A549 (cell line): ENCODE measurements around the gene WDFY2. TPM values are rescaled to one million over a fixed set of nuclear protein-coding genes. Genes with fewer than 3 reads are reported as not detected.

Experiments
- ATAC-seq, 2 experiments: fragments of 200-7000 bp in 1 of 2; fragments of >200 bp in 1 of 2; cut with Nextera tagmentation in 1 of 2; cut with Tn5 transposase in 1 of 2; 3 replicates each; pipeline versions ENCODE4 v1.8.0 to v1.9.1; 2018 to 2020; ENCODE audit warnings: mild to moderate bottlenecking in 1 of 2, moderate library complexity in 1 of 2
- CTCF ChIA-PET: fragments of 300-600 bp; sonication (Branson Sonifier 250); formaldehyde crosslinking; extraction: SDS; loops from one replicate; lab custom pipeline; 2021; ENCODE audit warnings: antibody characterized with exemption, inconsistent platforms; lab: Yijun Ruan, JAX
- POLR2A ChIA-PET: fragments of 350-600 bp; formaldehyde crosslinking; extraction: SDS; loops from one replicate; lab custom pipeline; 2021; ENCODE audit warnings: antibody characterized with exemption, inconsistent platforms; lab: Yijun Ruan, JAX
- DNase-seq, 2 experiments: peaks; one replicate each; pipeline versions ENCODE4 v3.0.0 to v3.0.0-alpha.2; 2011 to 2016; ENCODE audit warnings: low read depth in 1 of 2, low spot score in 1 of 2
- FAIRE-seq: peaks from 2 replicates; lab custom pipeline; 2011; peaks lifted over from hg19 to GRCh38; lab: Jason Lieb, UNC
- H3K27ac ChIP-seq, 2 experiments: fragments of >200 bp; sonication (Bioruptor Twin); formaldehyde crosslinking; 3 replicates each; pipeline ENCODE4 v1.5.1; 2016 to 2017
- H3K4me1 ChIP-seq: fragments of >200 bp; sonication (Bioruptor Twin); formaldehyde crosslinking; 3 replicates; pipeline ENCODE4 v1.6.1; 2016
- H3K4me2 ChIP-seq: fragments of >200 bp; sonication (Bioruptor Twin); formaldehyde crosslinking; 3 replicates; pipeline ENCODE4 v1.6.1; 2016
- H3K4me3 ChIP-seq: fragments of >200 bp; sonication (Bioruptor Twin); formaldehyde crosslinking; 3 replicates; pipeline ENCODE4 v1.5.1; 2016
- H3K9me3 ChIP-seq: fragments of >200 bp; sonication (Bioruptor Twin); formaldehyde crosslinking; 3 replicates; pipeline ENCODE4 v1.6.1; 2016
- ATOH8 ChIP-seq: fragments of 250-450 bp; sonication (Bioruptor Pico); IDR thresholded peaks from 2 replicates; pipeline ENCODE4 v1.5.0; 2020; ENCODE audit warnings: low read depth, mild to moderate bottlenecking, moderate library complexity
- BCL3 ChIP-seq: fragments of >200 bp; sonication (Bioruptor Twin); formaldehyde crosslinking; IDR thresholded peaks from 3 replicates; pipeline ENCODE4 v1.6.1; 2016
- CBX2 ChIP-seq: fragments of 200-600 bp; sonication (generic); IDR thresholded peaks from 2 replicates; pipeline ENCODE4 v1.6.1; 2016; ENCODE audit warnings: low read depth, mild to moderate bottlenecking, borderline replicate concordance
- CBX8 ChIP-seq: fragments of 200-600 bp; sonication (generic); IDR thresholded peaks from 2 replicates; pipeline ENCODE4 v1.6.1; 2016
- CHD2 ChIP-seq: fragments of 150-350 bp; IDR thresholded peaks from 2 replicates; pipeline ENCODE4 v1.6.1; 2014; ENCODE audit warnings: low read length; ENCODE audit not compliant: partially characterized antibody
- EHMT2 ChIP-seq: fragments of 200-600 bp; sonication (generic); IDR thresholded peaks from 2 replicates; pipeline ENCODE4 v1.6.1; 2016; ENCODE audit warnings: antibody characterized with exemption, low read depth, mild to moderate bottlenecking, moderate library complexity
- EP300 ChIP-seq, 2 experiments: fragments of >200 bp; sonication (Bioruptor Twin); formaldehyde crosslinking; IDR thresholded peaks; 2 replicates in 1 of 2; 3 replicates in 1 of 2; pipeline ENCODE4 v1.6.1; 2016 to 2017
- HEYL ChIP-seq: fragments of 250-450 bp; sonication (Bioruptor Pico); IDR thresholded peaks from 2 replicates; pipeline ENCODE4 v1.8.0; 2021; ENCODE audit warnings: mild to moderate bottlenecking, moderate library complexity
- HOXB13 ChIP-seq: fragments of 250-450 bp; sonication (Bioruptor Pico); IDR thresholded peaks from 2 replicates; pipeline ENCODE4 v1.5.0; 2020; ENCODE audit warnings: low read depth, mild to moderate bottlenecking, moderate library complexity
- HOXB5 ChIP-seq: fragments of 250-450 bp; sonication (Bioruptor Pico); IDR thresholded peaks from 2 replicates; pipeline ENCODE4 v1.5.0; 2020; ENCODE audit warnings: mild to moderate bottlenecking, moderate library complexity
- JUNB ChIP-seq: fragments of >200 bp; sonication (Bioruptor Twin); formaldehyde crosslinking; IDR thresholded peaks from 2 replicates; pipeline ENCODE4 v1.6.1; 2016
- MAFK ChIP-seq: fragments of 450-650 bp; IDR thresholded peaks from 2 replicates; pipeline ENCODE4 v1.6.1; 2014; ENCODE audit not compliant: partially characterized antibody
- MAZ ChIP-seq: fragments of 150-350 bp; IDR thresholded peaks from 2 replicates; pipeline ENCODE4 v1.6.1; 2014; ENCODE audit warnings: antibody characterized with exemption, low read depth, low read length, borderline replicate concordance
- MYC ChIP-seq: IDR thresholded peaks from 2 replicates; pipeline ENCODE4 v1.6.1; 2012; ENCODE audit warnings: mild to moderate bottlenecking, inconsistent platforms, low read length, improper control_type of control experiment, borderline replicate concordance
- NFE2L2 ChIP-seq: fragments of 150-350 bp; conservative IDR thresholded peaks from 2 replicates; pipeline ENCODE4 v1.6.1; 2014; ENCODE audit warnings: low read length
- NPAS2 ChIP-seq: fragments of 250-450 bp; sonication (Bioruptor Pico); IDR thresholded peaks from 2 replicates; pipeline ENCODE4 v1.8.0; 2022; ENCODE audit warnings: mild to moderate bottlenecking, moderate library complexity, borderline replicate concordance
- NR3C1 ChIP-seq: fragments of >200 bp; sonication (Bioruptor Twin); formaldehyde crosslinking; IDR thresholded peaks from 3 replicates; pipeline ENCODE4 v1.6.1; 2017
- POLR2AphosphoS2 ChIP-seq: conservative IDR thresholded peaks from 2 replicates; pipeline ENCODE4 v1.6.1; 2012; ENCODE audit warnings: low read length, improper control_type of control experiment, inconsistent platforms
- RAD21 ChIP-seq, 2 experiments: fragments of >200 bp in 1 of 2; sonication (Bioruptor Twin) in 1 of 2; formaldehyde crosslinking in 1 of 2; IDR thresholded peaks in 1 of 2; conservative IDR thresholded peaks in 1 of 2; 2 replicates in 1 of 2; 3 replicates in 1 of 2; pipeline ENCODE4 v1.6.1; 2012 to 2018; ENCODE audit warnings: inconsistent platforms in 1 of 2
- RARB ChIP-seq: fragments of 250-450 bp; sonication (Bioruptor Pico); IDR thresholded peaks from 2 replicates; pipeline ENCODE4 v1.8.0; 2021; ENCODE audit warnings: mild to moderate bottlenecking, moderate library complexity
- TFCP2L1 ChIP-seq: fragments of 250-450 bp; sonication (Bioruptor Pico); IDR thresholded peaks from 2 replicates; pipeline ENCODE4 v1.5.0; 2021; ENCODE audit warnings: mild to moderate bottlenecking
- ZFP36 ChIP-seq: fragments of 450-650 bp; IDR thresholded peaks from 2 replicates; pipeline ENCODE4 v1.6.1; 2014; ENCODE audit warnings: borderline replicate concordance; ENCODE audit not compliant: partially characterized antibody
- ZNF302 ChIP-seq: fragments of 250-450 bp; sonication (Bioruptor Pico); IDR thresholded peaks from 2 replicates; pipeline ENCODE4 v1.9.0; 2021; ENCODE audit warnings: inconsistent platforms, mild to moderate bottlenecking, moderate library complexity
- ZSCAN20 ChIP-seq: fragments of 250-450 bp; sonication (Bioruptor Pico); IDR thresholded peaks from 2 replicates; pipeline ENCODE4 v1.8.0; 2022; ENCODE audit warnings: mild to moderate bottlenecking, moderate library complexity
- WGBS: methylation state at CpG from one replicate; pipeline ENCODE4 v1.1.6; 2017; ENCODE audit errors: missing lambda C conversion rate; 5-methylcytosine and 5-hydroxymethylcytosine counted together
- polyA plus RNA-seq, 4 experiments: library from polyadenylated mRNA; depleted of rRNA in 3 of 4; stranded (reverse); fragments of >200 nt; fragmentation: RNase III in 1 of 4; extraction: RNeasy Plus Mini Kit Qiagen cat#74134 plus additional on column Dnase treatment in 1 of 4; gene quantifications; 2 replicates in 3 of 4; 3 replicates in 1 of 4; pipeline ENCODE4 v1.2.3, GENCODE V29; 2011 to 2017

The WDFY2 gene
- polyA plus RNA-seq, 2 of the 4 experiments (the other 2 are of a cell fraction) = 5.2 to 8.5 TPM

DNA sequence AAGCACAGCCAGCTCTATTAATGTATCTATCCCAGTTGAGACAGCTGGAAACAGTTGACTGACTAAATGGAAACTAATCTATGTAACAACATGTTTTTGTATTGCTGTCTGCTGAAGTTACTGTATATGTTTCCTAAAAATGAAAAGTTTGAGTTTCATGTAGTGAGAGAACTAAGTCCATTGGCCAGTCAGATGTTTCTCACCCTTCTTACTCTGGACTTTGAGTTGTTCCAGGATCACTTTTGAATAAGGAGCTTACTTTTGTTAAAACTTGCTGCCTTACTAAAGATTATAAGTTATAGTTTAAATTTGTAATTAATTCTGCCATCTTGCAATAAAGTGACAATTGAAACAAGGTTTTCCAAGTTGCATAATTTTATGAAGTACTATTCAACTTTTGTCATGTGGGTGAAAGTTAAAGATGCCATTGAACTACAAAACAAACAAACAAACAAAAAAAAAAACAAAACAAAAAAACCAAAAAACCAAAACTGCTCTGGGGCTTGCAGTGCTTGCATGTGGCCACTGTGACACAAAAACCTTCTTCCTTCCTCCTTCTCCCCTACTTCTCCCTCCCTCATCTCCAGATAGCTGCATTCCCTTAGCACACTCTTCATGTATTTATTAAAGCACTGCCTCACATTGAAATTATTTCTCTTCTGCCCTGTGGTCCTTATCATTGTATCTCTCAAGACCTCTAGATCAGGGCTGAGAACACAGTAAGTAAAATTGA is 15.3 kb downstream of the WDFY2 start:
- peaks cover 16% of the 10 kb centered on the region; the same call in 2 of the 3 replicates for H3K4me1 ChIP-seq
- no peak overlapping the region for H3K27ac ChIP-seq
- ChIA-PET CTCF (no interaction called here), POLR2A (no interaction called here)
- no peak for FAIRE-seq
- TF ChIP-seq MAFK (no peak), ZNF302 (CRISPR knock-in tag) (no peak), CHD2 (no peak), EHMT2 (no peak), EP300 (IDR thresholded peaks at IDR 0.05) (no peak), CBX8 (no peak), ZFP36 (no peak), HOXB5 (no peak), RARB (CRISPR knock-in tag) (no peak), MYC (no peak), CBX2 (no peak), NR3C1 (no peak), HOXB13 (CRISPR knock-in tag) (no peak), TFCP2L1 (CRISPR knock-in tag) (no peak), NFE2L2 (no peak), ZSCAN20 (CRISPR knock-in tag) (no peak), ATOH8 (CRISPR knock-in tag) (no peak), BCL3 (no peak), NPAS2 (CRISPR knock-in tag) (no peak), HEYL (CRISPR knock-in tag) (no peak)
- DNase-seq = no peak
- H3K4me2 ChIP-seq = no peak overlapping the region
- H3K4me3 ChIP-seq = no peak overlapping the region
- no peak for ATAC-seq
- H3K9me3 ChIP-seq = no peaks in the 10 kb centered on the region

GRCh38 chr13:51600703-51601102 is 16.4 kb downstream of the WDFY2 start:
- 100% methylated on average over 3 of the region's 3 CpGs for WGBS
- FAIRE-seq = no peak
- POLR2A ChIA-PET = no interaction called here

More at GRCh38 chr13:51600703-51601102, 16.4 kb downstream of the WDFY2 start:
- TF ChIP-seq HOXB5 = no peak
- no peak for TF ChIP-seq EHMT2
- TF ChIP-seq RAD21 (conservative IDR thresholded peaks at IDR 0.05 in 1 of 2, IDR thresholded peaks at IDR 0.05 in 1 of 2) = no peak
- no peak for TF ChIP-seq MAZ
- no peak for TF ChIP-seq POLR2AphosphoS2
- TF ChIP-seq NPAS2 (CRISPR knock-in tag) = no peak
- TF ChIP-seq JUNB = no peak
- peaks cover 12% of the 10 kb centered on the region; the same call in 1 of the 3 replicates for H3K4me1 ChIP-seq
- H3K27ac ChIP-seq = no peak overlapping the region
- no peak overlapping the region for H3K4me2 ChIP-seq
- no peak overlapping the region for H3K4me3 ChIP-seq
- ATAC-seq (no peak), DNase-seq (no peak)
- CTCF ChIA-PET = no interaction called here
- no peaks in the 10 kb centered on the region for H3K9me3 ChIP-seq
